SH-SY5Y (cell line): ENCODE data around the gene SOX18.

Experiments
- GATA2 ChIP-seq: IDR thresholded peaks from 2 replicates; pipeline ENCODE4 v1.6.1; 2011; ENCODE audit warnings: mild to moderate bottlenecking, low read depth, low read length
- GATA3 ChIP-seq: IDR thresholded peaks from 2 replicates; pipeline ENCODE4 v1.6.1; 2011; ENCODE audit warnings: low read depth, mild to moderate bottlenecking, low read length, moderate library complexity

- TF ChIP-seq GATA2: no peak
- TF ChIP-seq GATA3: no peak
Observed at GRCh38 chr20:64047046-64047389, 2.4 kb downstream of the SOX18 start.
